Stimulated activated CD8-positive, alpha-beta memory T cell treated with anti-CD3 and anti-CD28 coated beads, Interleukin-4, amount 100 ng/mL, for 1 hour (primary cell): Measurements from ENCODE around the gene IER5L.

ENCODE experiments used
- DNase-seq, 2 donors: peaks; one replicate each; pipeline ENCODE4 v3.0.0-alpha.2; 2020; ENCODE audit warnings: low read depth in 2 of 2, low spot score in 1 of 2

IER5L gene

GRCh38 chr9:129162497-129163197, 15.4 kb downstream of the IER5L start:
- DNase-seq, result no peak

- DNase-seq, result no peak
These were observed 16.6 kb downstream of the IER5L start for GRCh38 chr9:129161534-129161837.

GRCh38 chr9:129160712-129161533, 17.1 kb downstream of the IER5L start:
- no peak for DNase-seq

GRCh38 chr9:129156163-129156562, 21.9 kb downstream of the IER5L start:
- no peak for DNase-seq

GRCh38 chr9:129154866-129155477, 23.1 kb downstream of the IER5L start:
- no peak for DNase-seq

GRCh38 chr9:129151469-129151868, 26.6 kb downstream of the IER5L start:
- no peak for DNase-seq

GRCh38 chr9:129150672-129151211, 27.3 kb downstream of the IER5L start:
- no peak for DNase-seq

GRCh38 chr9:129150122-129150521, 27.9 kb downstream of the IER5L start:
- DNase-seq, result no peak

- no peak for DNase-seq
These were observed 28.6 kb downstream of the IER5L start for GRCh38 chr9:129149442-129149841.

- DNase-seq, result no peak
These were observed 29.4 kb downstream of the IER5L start for GRCh38 chr9:129148463-129149204.

GRCh38 chr9:129146441-129146941, 31.6 kb downstream of the IER5L start:
- DNase-seq, result no peak

- DNase-seq, result no peak
These were observed 32.2 kb downstream of the IER5L start for GRCh38 chr9:129145841-129146292.

GRCh38 chr9:129145316-129145715, 32.7 kb downstream of the IER5L start:
- no peak for DNase-seq

GRCh38 chr9:129143031-129143927, 34.8 kb downstream of the IER5L start:
- peak; percentile 52 to 53 for DNase-seq

GRCh38 chr9:129142138-129142935, 35.7 kb downstream of the IER5L start:
- no peak for DNase-seq

- DNase-seq, result no peak
These were observed 36.7 kb downstream of the IER5L start for GRCh38 chr9:129141066-129142041.

- no peak for DNase-seq
These were observed 37.5 kb downstream of the IER5L start for GRCh38 chr9:129140397-129141065.
